Thyroid gland (tissue), 4 donors: Measurements from ENCODE around the gene SLC4A1AP. TPM values are rescaled to one million over a fixed set of nuclear protein-coding genes. Genes with fewer than 3 reads are reported as not detected.

Experiments
- DNase-seq, 2 donors: peaks; one replicate each; pipeline ENCODE4 v3.0.0-alpha.2; 2019
- H3K27ac ChIP-seq, 3 donors: fragments of 200-600 bp; sonication (generic); 1 replicate in 2 of 3; 2 replicates in 1 of 3; pipeline ENCODE4 v1.5.1; 2016 to 2019; ENCODE audit warnings: mild to moderate bottlenecking in 1 of 3, moderate library complexity in 1 of 3
- H3K27me3 ChIP-seq: fragments of 200-600 bp; sonication (generic); one replicate; pipeline ENCODE4 v1.5.1; 2019
- H3K36me3 ChIP-seq, 2 donors: fragments of 200-600 bp; sonication (generic); one replicate each; pipeline ENCODE4 v1.5.1; 2016 to 2019
- H3K4me1 ChIP-seq, 2 donors: fragments of 200-600 bp; sonication (generic); one replicate each; pipeline ENCODE4 v1.5.1; 2017 to 2019
- H3K4me3 ChIP-seq, 3 donors: fragments of 200-600 bp; sonication (generic); replicated peaks in 1 of 3; 1 replicate in 2 of 3; 2 replicates in 1 of 3; pipeline ENCODE4 v1.5.1; 2016; ENCODE audit warnings: mild to moderate bottlenecking in 1 of 3
- H3K9me3 ChIP-seq: fragments of 200-600 bp; sonication (generic); one replicate; pipeline ENCODE4 v1.5.1; 2017
- CTCF ChIP-seq, 6 experiments: fragments of 200-600 bp in 3 of 6; fragments of 450-650 bp in 3 of 6; sonication (generic) in 3 of 6; IDR thresholded peaks; one replicate each; pipeline ENCODE4 v1.5.1; 2016 to 2019; ENCODE audit warnings: antibody characterized with exemption in 6 of 6, mild to moderate bottlenecking in 2 of 6, inconsistent platforms in 1 of 6, moderate library complexity in 1 of 6
- POLR2A ChIP-seq, 2 donors: fragments of 450-650 bp; IDR thresholded peaks; one replicate each; pipeline ENCODE4 v1.6.1; 2017; ENCODE audit warnings: antibody characterized with exemption in 2 of 2, mild to moderate bottlenecking in 2 of 2, moderate library complexity in 1 of 2
- WGBS, 2 donors: methylation state at CpG; one replicate each; pipeline ENCODE4 v1.1.5; 2017; 5-methylcytosine and 5-hydroxymethylcytosine counted together
- intact Hi-C: fragments of 100-400 bp; cut with DNase I; formaldehyde crosslinking; loops from one replicate; pipeline ENCODE4 v1.15.1; 2023
- total RNA-seq, 4 donors: library from RNA; depleted of rRNA; stranded (reverse); fragments of >200 nt; gene quantifications; one replicate each; pipeline ENCODE4 v1.2.3, GENCODE V29; 2016

SLC4A1AP gene
- total RNA-seq, 4 donors from 2014 or later: 16.5 to 26.6 (median 23.4) TPM

GRCh38 chr2:27664622-27665363 is 1.1 kb downstream of the SLC4A1AP start:
- Histone ChIP-seq H3K36me3 (peaks cover 34 to 37% of the 10 kb centered on the region in 2 donors), H3K4me3 (peak overlapping the region in 2 of 3 donors; percentile 62 to 68), H3K27ac (no peak overlapping the region), H3K4me1 (peaks cover 16 to 17% of the 10 kb centered on the region in 2 donors), H3K9me3 (no peaks in the 10 kb centered on the region), H3K27me3 (no peaks in the 10 kb centered on the region)
- TF ChIP-seq CTCF (IDR thresholded peaks at IDR 0.05) (no peak), POLR2A (IDR thresholded peaks at IDR 0.05) (no peak)
- WGBS, 2 donors: 80 to 85% methylated on average over 16 of the region's 16 CpGs
- no peak for DNase-seq
- intact Hi-C loops: loop anchor here (10.0 kb wide), 1 partner anchor 170 kb away; the partner anchor contains the start of genes FNDC4 and GCKR

GRCh38 chr2:27667446-27667845 is 3.8 kb downstream of the SLC4A1AP start:
- H3K27me3 ChIP-seq: no peaks in the 10 kb centered on the region
- H3K4me1 ChIP-seq: peaks cover 15% of the 10 kb centered on the region in 2 donors
- peaks cover 31 to 34% of the 10 kb centered on the region in 2 donors for H3K36me3 ChIP-seq
- TF ChIP-seq CTCF (IDR thresholded peaks at IDR 0.05): no peak
- no peak for TF ChIP-seq POLR2A (IDR thresholded peaks at IDR 0.05)
- no peaks in the 10 kb centered on the region for H3K9me3 ChIP-seq
- H3K27ac ChIP-seq: no peak overlapping the region
- no peak for DNase-seq
- H3K4me3 ChIP-seq: no peak overlapping the region
- 80 to 84% methylated on average over 1 of the region's 1 CpG for WGBS, 2 donors
- intact Hi-C loops: loop anchor here (10.0 kb wide), 1 partner anchor 173 kb away; the partner anchor contains the start of genes FNDC4 and GCKR

GRCh38 chr2:27671235-27671634 is 7.5 kb downstream of the SLC4A1AP start:
- TF ChIP-seq CTCF (IDR thresholded peaks at IDR 0.05) (no peak), POLR2A (IDR thresholded peaks at IDR 0.05) (no peak)
- intact Hi-C loops: no loop called here
- H3K36me3 ChIP-seq: peaks cover 42 to 44% of the 10 kb centered on the region in 2 donors
- no peak overlapping the region for H3K27ac ChIP-seq
- 95 to 96% methylated on average over 4 of the region's 4 CpGs for WGBS, 2 donors
- no peak overlapping the region for H3K4me3 ChIP-seq
- no peak for DNase-seq
- H3K27me3 ChIP-seq: no peaks in the 10 kb centered on the region
- H3K9me3 ChIP-seq: no peaks in the 10 kb centered on the region
- H3K4me1 ChIP-seq: no peaks in the 10 kb centered on the region

GRCh38 chr2:27672723-27673486 is 9.2 kb downstream of the SLC4A1AP start:
- no peak overlapping the region for H3K4me3 ChIP-seq

More at GRCh38 chr2:27672723-27673486, 9.2 kb downstream of the SLC4A1AP start:
- intact Hi-C loops: no loop called here
- peaks cover 48 to 53% of the 10 kb centered on the region in 2 donors for H3K36me3 ChIP-seq
- DNase-seq: no peak
- no peaks in the 10 kb centered on the region for H3K27me3 ChIP-seq
- H3K9me3 ChIP-seq: no peaks in the 10 kb centered on the region
- no peak overlapping the region for H3K27ac ChIP-seq
- 72 to 78% methylated on average over 5 of the region's 5 CpGs for WGBS, 2 donors
- H3K4me1 ChIP-seq: no peaks in the 10 kb centered on the region
- no peak for TF ChIP-seq POLR2A (IDR thresholded peaks at IDR 0.05)
- TF ChIP-seq CTCF (IDR thresholded peaks at IDR 0.05): no peak
